HG03565 (cell line): Measurements from ENCODE around the gene PLPP2.

Experiments
- ATAC-seq: cut with Tn5 transposase; IDR thresholded peaks from one replicate; pipeline ENCODE4 v1.9.1; 2021; ENCODE audit warnings: mild to moderate bottlenecking, moderate library complexity; ENCODE audit not compliant: unreplicated experiment

PLPP2 gene

GRCh38 chr19:294946-295686 lies 3.9 kb upstream of the PLPP2 start:
- ATAC-seq, result no peak

GRCh38 chr19:294341-294945 lies 3.2 kb upstream of the PLPP2 start:
- ATAC-seq, result no peak

- no peak for ATAC-seq
These were observed 2.4 kb upstream of the PLPP2 start for GRCh38 chr19:293436-294110.

- ATAC-seq, result no peak
These were observed 1.7 kb upstream of the PLPP2 start for GRCh38 chr19:292951-293350.

- no peak for ATAC-seq
These were observed 1.2 kb upstream of the PLPP2 start for GRCh38 chr19:292281-292884.

- ATAC-seq, result no peak
These were observed 518 bp upstream of the PLPP2 start for GRCh38 chr19:291561-292280.

- no peak for ATAC-seq
These were observed 714 bp downstream of the PLPP2 start for GRCh38 chr19:290372-291005.

GRCh38 chr19:289651-290371 lies 1.4 kb downstream of the PLPP2 start:
- ATAC-seq, result no peak

GRCh38 chr19:288911-289310 lies 2.3 kb downstream of the PLPP2 start:
- no peak for ATAC-seq

- ATAC-seq, result no peak
These were observed 3.8 kb downstream of the PLPP2 start for GRCh38 chr19:287381-287871.

GRCh38 chr19:283395-283794 lies 7.8 kb downstream of the PLPP2 start:
- ATAC-seq, result no peak

- no peak for ATAC-seq
These were observed 8.7 kb downstream of the PLPP2 start for GRCh38 chr19:282501-282900.

GRCh38 chr19:281992-282391 lies 9.2 kb downstream of the PLPP2 start:
- no peak for ATAC-seq

GRCh38 chr19:281156-281853 lies 9.9 kb downstream of the PLPP2 start:
- ATAC-seq, result no peak

GRCh38 chr19:280541-281009 lies 10.6 kb downstream of the PLPP2 start:
- ATAC-seq, result no peak

GRCh38 chr19:279656-280055 lies 11.5 kb downstream of the PLPP2 start:
- ATAC-seq, result no peak

GRCh38 chr19:279231-279630 lies 12.0 kb downstream of the PLPP2 start:
- ATAC-seq, result no peak

- ATAC-seq, result no peak
These were observed 13.5 kb downstream of the PLPP2 start for GRCh38 chr19:277581-278165.

GRCh38 chr19:277131-277530 lies 14.1 kb downstream of the PLPP2 start:
- no peak for ATAC-seq
